ENCODE data around the gene NBPF11. TPM values are rescaled to one million over a fixed set of nuclear protein-coding genes. Genes with fewer than 3 reads are reported as not detected.
"Not testable (repeated sequence)": the region's sequence is repeated elsewhere in the genome, so short reads cannot be mapped to it uniquely, and the experiment has no call there.

The NBPF11 gene
- total RNA-seq, 2 experiments from 2014 or later, result 13.2 to 20.3 TPM

DNA sequence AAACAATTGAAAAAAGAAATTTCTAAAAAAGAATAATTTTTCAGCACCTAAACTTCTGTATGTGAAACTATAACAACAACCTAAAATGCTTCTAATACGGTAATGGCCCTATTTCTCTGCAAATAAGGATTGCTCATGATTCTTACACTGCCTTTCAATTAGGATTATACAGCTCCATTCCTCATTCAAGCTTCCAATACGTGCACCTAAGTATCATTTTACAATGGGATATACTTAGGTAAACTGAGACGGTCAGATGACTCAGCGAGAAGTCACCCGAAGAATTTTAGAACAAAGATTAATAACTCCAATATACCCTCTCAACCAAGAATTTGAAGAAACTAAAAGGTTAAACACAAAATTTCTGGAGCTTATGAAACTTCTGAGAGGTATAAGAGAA, 83.9 kb downstream of the NBPF11 start:
- BruUV-seq (replicated peaks); H3K27ac ChIP-seq (ENCODE audit: low read depth, low read length, poor library complexity, severe bottlenecking); H4K20me1 ChIP-seq (ENCODE audit: insufficient read depth, low read length); H3K9me2 ChIP-seq (ENCODE audit: insufficient read depth, low read length); intact Hi-C loops (cut with micrococcal nuclease; ENCODE audit: unreplicated experiment); H3K4me2 ChIP-seq (ENCODE audit: low read length); H3K36me3 ChIP-seq (ENCODE audit: insufficient read depth, low read length); POLR2A ChIA-PET; H3K4me3 ChIP-seq (ENCODE audit: low read depth, low read length, poor library complexity, severe bottlenecking); H3K9me3 ChIP-seq (ENCODE audit: low read length); H3K79me2 ChIP-seq (ENCODE audit: insufficient read depth, low read depth, low read length); CTCF ChIA-PET (ENCODE audit: unreplicated experiment); H3K4me1 ChIP-seq (ENCODE audit: insufficient read depth, low read length, poor library complexity, severe bottlenecking); H2AFZ ChIP-seq (ENCODE audit: low read length); DNase-seq (ENCODE audit: low spot score): not testable (repeated sequence)

DNA sequence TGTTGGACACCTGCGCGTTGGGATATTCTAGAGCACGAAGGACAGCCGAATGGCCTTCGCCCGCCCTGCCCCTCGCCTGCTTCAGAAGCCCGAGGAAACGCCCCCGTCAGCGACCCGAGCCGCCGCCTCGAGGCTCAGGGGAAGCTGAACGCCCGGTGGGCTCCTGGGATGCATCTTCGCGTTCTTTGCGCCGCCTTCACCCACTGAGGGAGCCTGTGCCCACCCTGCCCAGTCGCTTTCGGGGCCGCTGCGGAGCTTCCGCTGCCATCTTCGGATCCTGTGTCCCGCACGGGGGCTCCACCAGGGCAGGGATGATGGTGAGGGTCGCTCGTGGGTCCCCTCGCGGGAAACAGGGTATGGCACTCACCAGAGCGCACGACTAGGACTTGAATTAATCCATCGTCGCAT, 91.8 kb downstream of the NBPF11 start:
- H2AFZ ChIP-seq (ENCODE audit: low read length); H3K79me2 ChIP-seq (ENCODE audit: insufficient read depth, low read depth, low read length); H4K20me1 ChIP-seq (ENCODE audit: insufficient read depth, low read length); CTCF ChIA-PET (ENCODE audit: unreplicated experiment); H3K4me1 ChIP-seq (ENCODE audit: insufficient read depth, low read length, poor library complexity, severe bottlenecking); BruUV-seq (replicated peaks); H3K27ac ChIP-seq (ENCODE audit: low read depth, low read length, poor library complexity, severe bottlenecking); H3K9me2 ChIP-seq (ENCODE audit: insufficient read depth, low read length); H3K9me3 ChIP-seq (ENCODE audit: low read length); POLR2A ChIA-PET; H3K4me2 ChIP-seq (ENCODE audit: low read length); H3K36me3 ChIP-seq (ENCODE audit: insufficient read depth, low read length); DNase-seq (ENCODE audit: low spot score); H3K4me3 ChIP-seq (ENCODE audit: low read depth, low read length, poor library complexity, severe bottlenecking); intact Hi-C loops (cut with micrococcal nuclease; ENCODE audit: unreplicated experiment): not testable (repeated sequence)

GRCh38 chr1:148057384-148057783, 94.7 kb downstream of the NBPF11 start:
- DNase-seq (ENCODE audit: low spot score); H3K79me2 ChIP-seq (ENCODE audit: insufficient read depth, low read depth, low read length); H2AFZ ChIP-seq (ENCODE audit: low read length); H4K20me1 ChIP-seq (ENCODE audit: insufficient read depth, low read length); H3K4me3 ChIP-seq (ENCODE audit: low read depth, low read length, poor library complexity, severe bottlenecking); H3K36me3 ChIP-seq (ENCODE audit: insufficient read depth, low read length); intact Hi-C loops (cut with micrococcal nuclease; ENCODE audit: unreplicated experiment); POLR2A ChIA-PET; H3K27ac ChIP-seq (ENCODE audit: low read depth, low read length, poor library complexity, severe bottlenecking); CTCF ChIA-PET (ENCODE audit: unreplicated experiment); H3K4me1 ChIP-seq (ENCODE audit: insufficient read depth, low read length, poor library complexity, severe bottlenecking); H3K9me2 ChIP-seq (ENCODE audit: insufficient read depth, low read length); H3K4me2 ChIP-seq (ENCODE audit: low read length); BruUV-seq (replicated peaks); H3K9me3 ChIP-seq (ENCODE audit: low read length): not testable (repeated sequence)

Small RNAs within 50 kb of the gene (small RNA-seq; reads per million reads assigned to genes)
- gene RNA5SP57, result not detected

Other genes with a start within 250 kb of the NBPF11 start
- not detected in 2 replicates for gene GJA8, start 249.5 kb downstream of the NBPF11 start, total RNA-seq (2014; rRNA removed; shearing (Covaris generic))
- not detected in 2 replicates for gene GJA8, start 249.5 kb downstream of the NBPF11 start, total RNA-seq (2022)
- gene GPR89B, start 223.9 kb downstream of the NBPF11 start, total RNA-seq (2014; rRNA removed; shearing (Covaris generic)), result 15.8 and 16.6 TPM in 2 replicates
- 26.8 and 33.0 TPM in 2 replicates for gene GPR89B, start 223.9 kb downstream of the NBPF11 start, total RNA-seq (2022)

Data from OCI-LY7 (cell line).